HepG2 (cell line): ENCODE measurements around the gene ZSCAN21. TPM values are rescaled to one million over a fixed set of nuclear protein-coding genes. Genes with fewer than 3 reads are reported as not detected.

ENCODE experiments used
- AGO1 ChIP-seq: fragments of 200-400 bp; formaldehyde crosslinking; IDR thresholded peaks from 2 replicates; pipeline ENCODE4 v1.6.1; 2017; ENCODE audit warnings: mild to moderate bottlenecking, low read depth, low read length, moderate library complexity; ENCODE audit not compliant: poor library complexity, severe bottlenecking
- CREB3 ChIP-seq: sonication (generic); formaldehyde crosslinking; IDR thresholded peaks from 2 replicates; pipeline ENCODE4 v1.5.0; 2020; ENCODE audit warnings: missing genetic modification reagents
- DNMT3B ChIP-seq: conservative IDR thresholded peaks from 2 replicates; pipeline ENCODE4 v1.6.1; 2016; ENCODE audit warnings: missing biosample characterization, control low read depth
- GABPA ChIP-seq, 2 experiments: IDR thresholded peaks; 2 replicates each; pipeline ENCODE4 v1.6.1; 2011 to 2016; ENCODE audit warnings: low read depth in 2 of 2, low read length in 1 of 2, missing biosample characterization in 1 of 2, missing genetic modification characterization in 1 of 2
- HOMEZ ChIP-seq: IDR thresholded peaks from 2 replicates; pipeline ENCODE4 v1.6.1; 2016; ENCODE audit warnings: low read depth
- ISL2 ChIP-seq: sonication (generic); formaldehyde crosslinking; IDR thresholded peaks from 2 replicates; pipeline ENCODE4 v1.5.0; 2020; ENCODE audit warnings: missing genetic modification reagents
- KMT2A ChIP-seq: sonication (generic); formaldehyde crosslinking; IDR thresholded peaks from 2 replicates; pipeline ENCODE4 v1.4.0; 2020; ENCODE audit warnings: missing genetic modification reagents
- MED1 ChIP-seq: sonication (generic); formaldehyde crosslinking; IDR thresholded peaks from 2 replicates; pipeline ENCODE4 v1.4.0; 2020; ENCODE audit warnings: missing genetic modification reagents
- MIER3 ChIP-seq: IDR thresholded peaks from 2 replicates; pipeline ENCODE4 v1.6.1; 2016; ENCODE audit warnings: missing compliant biosample characterization, borderline replicate concordance
- NFRKB ChIP-seq: fragments of 450-650 bp; IDR thresholded peaks from 2 replicates; pipeline ENCODE4 v1.6.1; 2017
- PLRG1 ChIP-seq: fragments of 450-650 bp; conservative IDR thresholded peaks from 2 replicates; pipeline ENCODE4 v1.6.1; 2016
- RAD21 ChIP-seq: fragments of 450-650 bp; formaldehyde crosslinking; IDR thresholded peaks from 2 replicates; pipeline ENCODE4 v1.5.0; 2020; ENCODE audit warnings: mild to moderate bottlenecking
- RBFOX2 ChIP-seq: fragments of 200-400 bp; formaldehyde crosslinking; IDR thresholded peaks from 2 replicates; pipeline ENCODE4 v1.6.1; 2017; ENCODE audit warnings: low read depth, mild to moderate bottlenecking, low read length
- SMAD1 ChIP-seq: sonication (generic); formaldehyde crosslinking; IDR thresholded peaks from 2 replicates; pipeline ENCODE4 v1.4.0; 2020; ENCODE audit warnings: missing genetic modification reagents, low read depth, mild to moderate bottlenecking, borderline replicate concordance
- TEAD3 ChIP-seq: optimal IDR thresholded peaks from 2 replicates; pipeline ENCODE3; 2016; ENCODE audit warnings: borderline replicate concordance
- TRIM22 ChIP-seq: fragments of 450-650 bp; IDR thresholded peaks from 2 replicates; pipeline ENCODE4 v1.6.1; 2017
- ZBTB26 ChIP-seq: IDR thresholded peaks from 2 replicates; pipeline ENCODE4 v1.6.1; 2016; ENCODE audit warnings: missing compliant biosample characterization, missing genetic modification reagents, borderline replicate concordance
- ZBTB37 ChIP-seq: sonication (generic); formaldehyde crosslinking; IDR thresholded peaks from 2 replicates; pipeline ENCODE4 v1.4.0; 2020; ENCODE audit warnings: mild to moderate bottlenecking, missing genetic modification reagents
- ZBTB38 ChIP-seq: sonication (generic); formaldehyde crosslinking; IDR thresholded peaks from 2 replicates; pipeline ENCODE4 v1.5.1; 2020; ENCODE audit warnings: mild to moderate bottlenecking, missing genetic modification reagents
- ZBTB4 ChIP-seq: sonication (generic); formaldehyde crosslinking; IDR thresholded peaks from 2 replicates; pipeline ENCODE4 v1.4.0; 2020; ENCODE audit warnings: missing genetic modification reagents, mild to moderate bottlenecking, borderline replicate concordance
- ZKSCAN1 ChIP-seq: fragments of 150-350 bp; IDR thresholded peaks from 2 replicates; pipeline ENCODE4 v1.6.1; 2014; ENCODE audit warnings: low read length
- ZNF33A ChIP-seq: sonication (generic); formaldehyde crosslinking; IDR thresholded peaks from 2 replicates; pipeline ENCODE4 v1.5.1; 2020; ENCODE audit warnings: missing genetic modification reagents, mild to moderate bottlenecking, moderate library complexity, borderline replicate concordance
- polyA plus RNA-seq, 8 experiments: library from polyadenylated mRNA; depleted of rRNA in 3 of 8; stranded (reverse) in 7 of 8; unstranded in 1 of 8; fragments of >200 nt; fragmentation: Illumina TruSeq in 4 of 8; extraction: Trizol in 4 of 8; gene quantifications; 2 replicates each; pipeline versions ENCODE4 v1.2.1 to v1.2.3, GENCODE V29; 2011 to 2016; ENCODE audit warnings: low read depth in 4 of 8, missing spikeins in 1 of 8, mixed read lengths in 1 of 8; ENCODE audit not compliant: insufficient read depth in 1 of 8
- total RNA-seq, 5 experiments: library from RNA; depleted of rRNA; stranded (reverse); fragments of >200 nt; fragmentation: Illumina TruSeq; extraction: Trizol; gene quantifications; 2 replicates each; pipeline ENCODE4 v1.2.3, GENCODE V29; 2016; ENCODE audit warnings: low read depth in 1 of 5

Gene ZSCAN21
- total and polyA plus RNA-seq, 2 of the 13 experiments (the other 11 are each of a cell fraction or from before 2014, with no cell fraction given), result 7.0 to 10.0 TPM

- TF ChIP-seq MIER3 (CRISPR knock-in tag) (no peak), ZBTB38 (CRISPR knock-in tag) (peak; percentile 58; the same call in 1 of the 2 replicates), GABPA (IDR thresholded peaks at IDR 0.05; ENCODE audit: low read depth, low read length) (no peak), GABPA (CRISPR knock-in tag; IDR thresholded peaks at IDR 0.05; ENCODE audit: low read depth) (0 out of 2 replicates have a peak, but pooled peaks have one; percentile 48), HOMEZ (CRISPR knock-in tag) (no peak), ZBTB26 (CRISPR knock-in tag) (peak; percentile 65; the same call in 1 of the 2 replicates), TRIM22 (no peak), ZKSCAN1 (no peak), RBFOX2 (no peak), ISL2 (peak; percentile 53; the same call in 1 of the 2 replicates), PLRG1 (no peak), KMT2A (CRISPR knock-in tag) (no peak), RAD21 (CRISPR knock-in tag) (no peak), CREB3 (no peak), ZNF33A (CRISPR knock-in tag) (no peak), SMAD1 (no peak), NFRKB (no peak), ZBTB37 (CRISPR knock-in tag) (no peak), MED1 (CRISPR knock-in tag) (peak; percentile 60), TEAD3 (CRISPR knock-in tag) (peak; percentile 31), DNMT3B (CRISPR knock-in tag) (no peak), AGO1 (no peak), ZBTB4 (CRISPR knock-in tag) (no peak)
Observed at GRCh38 chr7:100017300-100017699, 32.3 kb upstream of the ZSCAN21 start (continued).
